Measurements from ENCODE around the gene KIAA0825.
"Not testable (repeated sequence)": the region's sequence is repeated elsewhere in the genome, so short reads cannot be mapped to it uniquely, and the experiment has no call there.

DNA sequence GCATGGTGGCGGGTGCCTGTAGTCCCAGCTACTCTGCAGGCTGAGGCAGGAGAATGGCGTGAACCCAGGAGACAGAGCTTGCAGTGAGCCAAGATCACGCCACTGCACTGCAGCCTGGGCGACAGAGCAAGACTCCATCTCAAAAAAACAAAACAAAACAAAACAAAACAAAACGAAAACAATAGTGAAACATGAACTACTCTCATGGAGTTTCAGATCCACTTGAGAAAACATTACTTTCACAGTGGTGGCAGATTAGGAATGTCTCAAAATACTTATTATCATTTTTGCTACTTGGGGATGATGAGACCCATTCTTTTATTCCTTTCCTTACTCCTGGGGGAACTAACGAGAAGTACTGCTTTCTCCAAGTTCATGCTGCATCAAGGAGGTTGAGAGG is 448.2 kb downstream of the KIAA0825 start:
- TF ChIP-seq, protein P1, sequence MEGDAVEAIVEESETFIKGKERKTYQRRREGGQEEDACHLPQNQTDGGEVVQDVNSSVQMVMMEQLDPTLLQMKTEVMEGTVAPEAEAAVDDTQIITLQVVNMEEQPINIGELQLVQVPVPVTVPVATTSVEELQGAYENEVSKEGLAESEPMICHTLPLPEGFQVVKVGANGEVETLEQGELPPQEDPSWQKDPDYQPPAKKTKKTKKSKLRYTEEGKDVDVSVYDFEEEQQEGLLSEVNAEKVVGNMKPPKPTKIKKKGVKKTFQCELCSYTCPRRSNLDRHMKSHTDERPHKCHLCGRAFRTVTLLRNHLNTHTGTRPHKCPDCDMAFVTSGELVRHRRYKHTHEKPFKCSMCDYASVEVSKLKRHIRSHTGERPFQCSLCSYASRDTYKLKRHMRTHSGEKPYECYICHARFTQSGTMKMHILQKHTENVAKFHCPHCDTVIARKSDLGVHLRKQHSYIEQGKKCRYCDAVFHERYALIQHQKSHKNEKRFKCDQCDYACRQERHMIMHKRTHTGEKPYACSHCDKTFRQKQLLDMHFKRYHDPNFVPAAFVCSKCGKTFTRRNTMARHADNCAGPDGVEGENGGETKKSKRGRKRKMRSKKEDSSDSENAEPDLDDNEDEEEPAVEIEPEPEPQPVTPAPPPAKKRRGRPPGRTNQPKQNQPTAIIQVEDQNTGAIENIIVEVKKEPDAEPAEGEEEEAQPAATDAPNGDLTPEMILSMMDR (IDR thresholded peaks at IDR 0.05): not testable (repeated sequence)
- TF ChIP-seq POLR2A (IDR thresholded peaks at IDR 0.05): not testable (repeated sequence)

All from tibial nerve (tissue), 3 donors.